VCaP (cell line): Measurements from ENCODE around the gene COL18A1.

Source experiments
- H3K27ac ChIP-seq: fragments of 450-650 bp; 2 replicates; pipeline ENCODE4 v1.5.1; 2017
- CTCF ChIP-seq: fragments of 450-650 bp; conservative IDR thresholded peaks from 2 replicates; pipeline ENCODE4 v1.5.1; 2017; ENCODE audit warnings: mild to moderate bottlenecking, moderate library complexity

COL18A1 gene

DNA sequence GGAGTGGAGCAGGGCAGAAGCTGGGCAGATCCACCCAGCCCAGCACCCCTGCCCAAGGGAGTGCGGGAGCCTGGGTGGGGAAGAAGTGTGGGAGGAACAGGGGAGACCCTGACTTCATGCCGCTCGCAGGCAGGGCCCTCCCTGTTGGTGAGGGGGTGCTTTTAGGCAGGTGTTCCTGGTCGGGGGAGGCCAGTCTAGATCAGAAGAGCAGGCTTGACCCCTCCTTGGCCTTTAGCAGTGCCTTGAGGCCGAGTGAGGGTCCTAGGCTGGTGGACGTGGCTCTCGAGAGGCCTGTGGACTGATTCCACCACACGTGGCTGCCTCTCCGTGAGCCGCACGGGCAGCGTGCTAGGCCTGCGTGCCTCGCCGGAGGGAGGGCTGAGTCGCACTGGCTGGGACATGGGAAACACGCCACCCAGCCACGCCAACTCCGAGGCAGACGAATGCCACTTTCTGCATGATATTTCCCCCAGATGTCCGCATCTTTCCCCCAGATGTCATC, 19.4 kb upstream of the COL18A1 start:
- TF ChIP-seq CTCF, result no peak
- H3K27ac ChIP-seq, result no peak overlapping the region

- no peak for TF ChIP-seq CTCF
- no peak overlapping the region for H3K27ac ChIP-seq
Measured at GRCh38 chr21:45386336-45386727, 18.6 kb upstream of the COL18A1 start.

GRCh38 chr21:45386728-45387371, 18.1 kb upstream of the COL18A1 start:
- peak overlapping the region; percentile 4; the same call in 1 of the 2 replicates for H3K27ac ChIP-seq
- TF ChIP-seq CTCF, result peak; percentile 39

GRCh38 chr21:45387506-45387905, 17.5 kb upstream of the COL18A1 start:
- H3K27ac ChIP-seq, result peak overlapping the region; percentile 4; the same call in 1 of the 2 replicates
- TF ChIP-seq CTCF, result no peak

DNA sequence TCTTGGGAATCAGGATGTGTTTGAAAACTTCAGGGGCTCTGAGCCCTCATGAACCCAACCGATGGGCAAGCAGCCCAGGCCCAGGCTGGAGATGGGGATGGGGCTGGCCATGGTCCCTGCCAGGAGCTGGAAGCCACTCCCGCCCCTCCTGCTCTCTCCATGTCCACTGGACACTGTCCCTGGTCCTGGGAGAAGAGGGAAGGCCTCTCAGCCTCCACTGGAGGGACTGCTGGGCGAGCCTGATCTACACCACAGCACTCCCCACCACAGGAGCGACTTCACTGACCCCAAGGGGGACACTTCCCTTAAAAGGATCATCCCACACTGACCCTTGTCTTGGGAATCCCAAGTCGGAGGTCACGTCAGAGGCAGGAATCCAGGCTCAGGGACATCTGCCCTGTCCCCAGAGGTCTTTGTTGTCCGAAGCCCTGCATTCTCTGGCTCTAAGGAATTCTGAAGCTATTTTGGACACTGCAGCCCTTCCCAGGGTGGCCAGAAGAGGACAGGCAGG, 16.9 kb upstream of the COL18A1 start:
- no peak for TF ChIP-seq CTCF
- no peak overlapping the region for H3K27ac ChIP-seq

DNA sequence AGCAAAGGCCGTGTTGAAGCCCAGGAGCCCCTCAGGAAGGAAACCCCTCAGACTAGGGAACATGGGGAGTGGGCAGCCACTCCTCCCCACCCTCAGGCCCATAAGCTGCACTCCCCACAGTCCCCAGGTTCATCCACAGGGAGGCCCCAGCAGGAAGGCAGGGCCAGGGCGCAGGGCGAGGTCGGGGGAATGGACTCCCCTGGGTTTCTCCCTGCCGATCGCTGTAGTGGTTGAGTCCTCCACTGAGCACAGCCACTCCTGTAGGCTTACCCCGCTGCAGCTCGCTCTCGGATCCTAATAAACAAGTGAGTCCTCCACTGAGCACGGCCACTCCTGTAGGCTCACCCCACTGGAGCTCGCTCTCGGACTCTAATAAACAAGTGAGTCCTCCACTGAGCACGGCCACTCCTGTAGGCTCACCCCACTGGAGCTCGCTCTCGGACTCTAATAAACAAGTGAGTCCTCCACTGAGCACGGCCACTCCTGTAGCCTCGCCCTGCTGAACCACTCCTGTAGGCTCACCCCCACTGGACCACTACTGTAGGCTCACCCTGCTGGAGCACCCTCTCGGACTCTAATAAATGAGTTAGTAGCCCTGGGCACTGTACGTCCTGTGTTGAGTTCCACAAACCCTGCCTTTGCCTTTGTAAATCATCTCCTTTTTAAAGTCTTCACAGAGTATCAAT, 16.2 kb upstream of the COL18A1 start:
- no peak overlapping the region for H3K27ac ChIP-seq
- no peak for TF ChIP-seq CTCF

GRCh38 chr21:45390121-45390751, 14.7 kb upstream of the COL18A1 start:
- H3K27ac ChIP-seq, result no peak overlapping the region
- TF ChIP-seq CTCF, result no peak
